GM23248 (cell line): ENCODE measurements around the gene SYTL3. TPM values are rescaled to one million over a fixed set of nuclear protein-coding genes. Genes with fewer than 3 reads are reported as not detected.
"Not testable (repeated sequence)": the region's sequence is repeated elsewhere in the genome, so short reads cannot be mapped to it uniquely, and the experiment has no call there.

Experiments
- DNase-seq: peaks from one replicate; pipeline ENCODE4 v3.0.0-alpha.2; 2015
- H2AFZ ChIP-seq: fragments of 200-600 bp; sonication (generic); 2 replicates; pipeline ENCODE4 v1.6.1; 2016; ENCODE audit warnings: antibody characterized with exemption
- H3F3A ChIP-seq: fragments of 200-600 bp; sonication (generic); 2 replicates; pipeline ENCODE4 v1.6.1; 2016; ENCODE audit warnings: mild to moderate bottlenecking, antibody characterized with exemption, mixed run types; ENCODE audit not compliant: insufficient read depth
- H3K27ac ChIP-seq: fragments of 200-600 bp; sonication (generic); 2 replicates; pipeline ENCODE4 v1.5.1; 2016; ENCODE audit warnings: mild to moderate bottlenecking
- H3K27me3 ChIP-seq: fragments of 200-600 bp; sonication (generic); replicated peaks from 2 replicates; pipeline ENCODE4 v1.6.1; 2016; ENCODE audit warnings: mild to moderate bottlenecking; ENCODE audit not compliant: insufficient read depth
- H3K36me3 ChIP-seq: fragments of 200-600 bp; sonication (generic); 2 replicates; pipeline ENCODE4 v1.6.1; 2016; ENCODE audit warnings: low read depth, mild to moderate bottlenecking
- H3K4me1 ChIP-seq: fragments of 200-600 bp; sonication (generic); 2 replicates; pipeline ENCODE4 v1.6.1; 2016; ENCODE audit warnings: mild to moderate bottlenecking; ENCODE audit not compliant: insufficient read depth
- H3K4me2 ChIP-seq: fragments of 200-600 bp; sonication (generic); one replicate; pipeline ENCODE4 v1.6.1; 2016; ENCODE audit warnings: mild to moderate bottlenecking; ENCODE audit not compliant: unreplicated experiment
- H3K4me3 ChIP-seq: fragments of 200-600 bp; sonication (generic); 2 replicates; pipeline ENCODE4 v1.5.1; 2016; ENCODE audit warnings: mild to moderate bottlenecking
- H3K79me2 ChIP-seq: fragments of 200-600 bp; sonication (generic); 2 replicates; pipeline ENCODE4 v1.6.1; 2016; ENCODE audit warnings: mild to moderate bottlenecking; ENCODE audit not compliant: insufficient read depth
- H3K9ac ChIP-seq: fragments of 200-600 bp; sonication (generic); 2 replicates; pipeline ENCODE4 v1.6.1; 2016; ENCODE audit warnings: mild to moderate bottlenecking
- H3K9me2 ChIP-seq: fragments of 200-600 bp; sonication (generic); 2 replicates; pipeline ENCODE4 v1.6.1; 2016; ENCODE audit warnings: mixed run types, mild to moderate bottlenecking, moderate library complexity; ENCODE audit not compliant: insufficient read depth
- H3K9me3 ChIP-seq: fragments of 200-600 bp; sonication (generic); one replicate; pipeline ENCODE4 v1.6.1; 2017; ENCODE audit warnings: low read depth
- H4K20me1 ChIP-seq: fragments of 200-600 bp; sonication (generic); 2 replicates; pipeline ENCODE4 v1.6.0; 2016; ENCODE audit not compliant: insufficient read depth
- EZH2 ChIP-seq: fragments of 200-600 bp; sonication (generic); IDR thresholded peaks from 2 replicates; pipeline ENCODE4 v1.6.1; 2018; ENCODE audit warnings: antibody characterized with exemption, mild to moderate bottlenecking; ENCODE audit not compliant: insufficient read depth, poor library complexity, severe bottlenecking
- EZH2phosphoT487 ChIP-seq: fragments of 200-600 bp; sonication (generic); IDR thresholded peaks from 2 replicates; pipeline ENCODE4 v1.6.1; 2018; ENCODE audit warnings: antibody characterized with exemption, moderate library complexity, mild to moderate bottlenecking, low read depth; ENCODE audit not compliant: insufficient read depth
- WGBS, 2 experiments: methylation state at CpG; one replicate each; pipeline ENCODE4 v1.1.6; 2015 to 2017; ENCODE audit warnings: low lambda C conversion rate in 2 of 2, low coverage in 1 of 2; ENCODE audit errors: missing lambda C conversion rate in 2 of 2; 5-methylcytosine and 5-hydroxymethylcytosine counted together
- in situ Hi-C: fragments of 300-500 bp; cut with MboI; formaldehyde crosslinking; loops from 2 replicates; pipeline ENCODE4 v1.15.0; 2020
- polyA plus RNA-seq: library from polyadenylated mRNA; unstranded; fragments of >200 nt; fragmentation: Nextera tagmentation; extraction: Ambion mirVana; gene quantifications from 2 replicates; pipeline ENCODE4 v1.2.1, GENCODE V29; 2016
- total RNA-seq: library from RNA; depleted of rRNA; stranded (reverse); fragments of >200 nt; shearing (Covaris generic); gene quantifications from 2 replicates; pipeline ENCODE4 v1.2.3, GENCODE V29; 2014

The SYTL3 gene
- total and polyA plus RNA-seq, 2 experiments from 2014 or later: 2.1 to 2.3 TPM

GRCh38 chr6:158631678-158632537 lies 17.9 kb upstream of the SYTL3 start:
- Histone ChIP-seq H3K9me2 (no peaks in the 10 kb centered on the region), H3K36me3 (peaks cover 33% of the 10 kb centered on the region), H3F3A (peaks cover 60% of the 10 kb centered on the region), H2AFZ (peak overlapping the region; percentile 35), H3K9me3 (no peaks in the 10 kb centered on the region), H4K20me1 (no peaks in the 10 kb centered on the region), H3K4me1 (peaks cover 31% of the 10 kb centered on the region), H3K27ac (peak overlapping the region; percentile 92), H3K79me2 (peaks cover 36% of the 10 kb centered on the region), H3K9ac (peak overlapping the region; percentile 72), H3K4me3 (peak overlapping the region; percentile 41), H3K4me2 (peak overlapping the region; percentile 65), H3K27me3 (no peaks in the 10 kb centered on the region)
- DNase-seq: peak; percentile 90
- no peak for TF ChIP-seq EZH2phosphoT487
- TF ChIP-seq EZH2: no peak
- 10% methylated on average over 19 of the region's 19 CpGs for WGBS, 2 experiments
- in situ Hi-C loops: no loop called here

- in situ Hi-C loops, DNase-seq, H3K27me3 ChIP-seq, H3K9me3 ChIP-seq, H4K20me1 ChIP-seq, H3K9me2 ChIP-seq, H3K4me3 ChIP-seq: not testable (repeated sequence)
- peak overlapping the region; percentile 92 for H3K27ac ChIP-seq
- peaks cover 43% of the 10 kb centered on the region for H3K79me2 ChIP-seq
- H3K4me2 ChIP-seq: peak overlapping the region; percentile 65
- 78 to 82% methylated on average over 3 of the region's 3 CpGs for WGBS, 2 experiments
- H2AFZ ChIP-seq: peak overlapping the region; percentile 35; the same call in 1 of the 2 replicates
- H3K9ac ChIP-seq: peak overlapping the region; percentile 72
- peaks cover 66% of the 10 kb centered on the region for H3F3A ChIP-seq
- peaks cover 40% of the 10 kb centered on the region for H3K36me3 ChIP-seq
- peaks cover 31% of the 10 kb centered on the region for H3K4me1 ChIP-seq
Measured at GRCh38 chr6:158632538-158633119, 17.2 kb upstream of the SYTL3 start.

- Histone ChIP-seq H3K4me3 (no peak overlapping the region), H3K9me2 (no peaks in the 10 kb centered on the region), H3K27ac (peak overlapping the region; percentile 92), H2AFZ (no peak overlapping the region), H3K9me3 (no peaks in the 10 kb centered on the region), H3K79me2 (peaks cover 48% of the 10 kb centered on the region), H4K20me1 (no peaks in the 10 kb centered on the region), H3K9ac (no peak overlapping the region), H3F3A (peaks cover 66% of the 10 kb centered on the region), H3K4me2 (no peak overlapping the region), H3K4me1 (peaks cover 31% of the 10 kb centered on the region), H3K27me3 (no peaks in the 10 kb centered on the region), H3K36me3 (peaks cover 43% of the 10 kb centered on the region)
- 88 to 90% methylated on average over 11 of the region's 11 CpGs for WGBS, 2 experiments
- DNase-seq: no peak
- TF ChIP-seq EZH2phosphoT487: no peak
- TF ChIP-seq EZH2: no peak
- in situ Hi-C loops: no loop called here
Measured at GRCh38 chr6:158633127-158633526, 16.7 kb upstream of the SYTL3 start.

- Histone ChIP-seq H3K9me2 (no peaks in the 10 kb centered on the region), H4K20me1 (no peaks in the 10 kb centered on the region), H3K4me2 (no peak overlapping the region), H3K4me3 (no peak overlapping the region), H2AFZ (no peak overlapping the region), H3K9me3 (no peaks in the 10 kb centered on the region), H3K27ac (peak overlapping the region; percentile 15; the same call in 1 of the 2 replicates), H3K9ac (no peak overlapping the region), H3K79me2 (peaks cover 65% of the 10 kb centered on the region), H3K36me3 (peaks cover 41% of the 10 kb centered on the region), H3K4me1 (peaks cover 35% of the 10 kb centered on the region), H3F3A (peaks cover 62% of the 10 kb centered on the region), H3K27me3 (no peaks in the 10 kb centered on the region)
- 87% methylated on average over 6 of the region's 6 CpGs for WGBS, 2 experiments
- no peak for DNase-seq
- in situ Hi-C loops: no loop called here
- TF ChIP-seq EZH2 (no peak), EZH2phosphoT487 (no peak)
Measured at GRCh38 chr6:158634695-158635426, 15.0 kb upstream of the SYTL3 start.
